GM18498 (cell line): ENCODE data around the gene MUC2.

Source experiments
- ATAC-seq: cut with Tn5 transposase; IDR thresholded peaks from one replicate; pipeline ENCODE4 v1.9.1; 2021; ENCODE audit warnings: mild to moderate bottlenecking, moderate library complexity; ENCODE audit not compliant: unreplicated experiment

Gene MUC2

GRCh38 chr11:1050581-1051355 is 23.9 kb upstream of the MUC2 start:
- ATAC-seq = peak; percentile 86

GRCh38 chr11:1051356-1052132 is 23.1 kb upstream of the MUC2 start:
- peak; percentile 8 for ATAC-seq

GRCh38 chr11:1052133-1053011 is 22.3 kb upstream of the MUC2 start:
- no peak for ATAC-seq

GRCh38 chr11:1053121-1053901 is 21.4 kb upstream of the MUC2 start:
- no peak for ATAC-seq

- no peak for ATAC-seq
These were observed 20.2 kb upstream of the MUC2 start for GRCh38 chr11:1054143-1055108.

GRCh38 chr11:1055109-1055703 is 19.5 kb upstream of the MUC2 start:
- no peak for ATAC-seq

- ATAC-seq = no peak
These were observed 18.5 kb upstream of the MUC2 start for GRCh38 chr11:1055990-1056771.

GRCh38 chr11:1057806-1058205 is 16.9 kb upstream of the MUC2 start:
- no peak for ATAC-seq

- no peak for ATAC-seq
These were observed 14.9 kb upstream of the MUC2 start for GRCh38 chr11:1059759-1060158.

GRCh38 chr11:1060410-1060809 is 14.3 kb upstream of the MUC2 start:
- no peak for ATAC-seq

- no peak for ATAC-seq
These were observed 13.6 kb upstream of the MUC2 start for GRCh38 chr11:1060852-1061616.

GRCh38 chr11:1062075-1062820 is 12.4 kb upstream of the MUC2 start:
- no peak for ATAC-seq

GRCh38 chr11:1064167-1064566 is 10.5 kb upstream of the MUC2 start:
- no peak for ATAC-seq

GRCh38 chr11:1067812-1068496 is 6.7 kb upstream of the MUC2 start:
- no peak for ATAC-seq

- ATAC-seq = no peak
These were observed 4.9 kb upstream of the MUC2 start for GRCh38 chr11:1069740-1070139.
